Fibroblast of lung (primary cell): ENCODE measurements around the gene OR2AE1.

Source experiments
- CTCF ChIP-seq, 2 donors: IDR thresholded peaks in 1 of 2; conservative IDR thresholded peaks in 1 of 2; 1 replicate in 1 of 2; 2 replicates in 1 of 2; pipeline ENCODE4 v1.5.1; 2011 to 2012; ENCODE audit warnings: low read length in 2 of 2, control low read depth in 1 of 2, inconsistent platforms in 1 of 2, low read depth in 1 of 2, mild to moderate bottlenecking in 1 of 2
- EZH2 ChIP-seq: IDR thresholded peaks from 2 replicates; pipeline ENCODE4 v1.5.1; 2012; ENCODE audit warnings: low read length, control low read depth, mild to moderate bottlenecking; ENCODE audit errors: missing control alignments

- TF ChIP-seq CTCF (conservative IDR thresholded peaks at IDR 0.05 in 1 of 2, IDR thresholded peaks at IDR 0.05 in 1 of 2; ENCODE audit: low read depth in 1 of 2, low read length in 2 of 2): no peak
- no peak for TF ChIP-seq EZH2
Observed at GRCh38 chr7:99868246-99868645, 8.6 kb downstream of the OR2AE1 start.
